ENCODE measurements around the gene MSANTD3. TPM values are rescaled to one million over a fixed set of nuclear protein-coding genes. Genes with fewer than 3 reads are reported as not detected.

The MSANTD3 gene
- total and polyA plus RNA-seq, 2 of the 13 experiments (the other 11 are each of a cell fraction or from before 2014, with no cell fraction given): 10.1 to 19.2 TPM

DNA sequence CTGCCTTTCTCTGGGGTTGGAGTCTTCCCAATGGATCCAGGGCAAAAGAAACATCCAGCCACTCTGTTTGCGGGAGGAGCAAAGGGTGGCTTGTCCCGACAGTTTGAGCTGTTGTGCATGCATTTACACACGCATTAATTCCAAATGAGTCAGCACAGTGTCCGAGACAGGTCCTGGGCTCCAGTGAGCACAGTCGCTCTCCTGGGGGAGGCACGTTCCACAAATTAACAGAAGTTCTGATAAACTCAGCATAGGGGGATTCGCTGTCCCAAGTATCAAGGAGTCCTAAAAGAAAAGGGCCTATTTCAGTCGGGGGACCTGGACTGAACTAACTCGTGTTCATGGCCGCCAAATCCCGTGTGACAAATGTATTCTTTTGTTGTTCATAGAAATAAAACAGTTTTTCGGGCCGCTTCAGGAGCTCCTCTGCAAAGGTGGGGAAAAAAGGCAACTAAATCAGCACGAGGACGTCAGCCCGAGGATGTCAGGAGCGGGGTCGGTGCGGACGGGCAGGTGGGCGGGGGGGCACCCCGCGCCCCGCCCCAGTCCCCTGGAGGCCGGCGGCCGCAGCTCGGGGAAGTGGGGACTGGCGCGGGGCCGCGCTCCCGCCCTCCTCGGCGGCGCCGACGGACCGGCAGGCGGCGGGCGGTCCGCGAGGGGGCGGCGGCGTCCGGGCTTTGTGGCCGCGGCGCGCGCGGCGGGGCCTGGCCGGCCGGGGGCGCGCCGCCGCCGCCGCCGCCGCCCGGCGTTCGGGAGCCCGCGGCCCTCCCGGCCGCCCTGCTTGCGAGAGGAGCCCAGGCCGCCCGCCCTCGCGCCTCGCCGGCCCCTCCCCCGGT is at the start of gene MSANTD3 (continued):
- TF ChIP-seq ATF1 (CRISPR knock-in tag; IDR thresholded peaks at IDR 0.05) (no peak), NAIF1 (CRISPR knock-in tag; IDR thresholded peaks at IDR 0.05; ENCODE audit: borderline replicate concordance) (no peak), ZNF282 (IDR thresholded peaks at IDR 0.05; ENCODE audit: partially characterized antibody) (no peak), NKX3-1 (CRISPR knock-in tag; IDR thresholded peaks at IDR 0.05) (no peak), ATF7 (IDR thresholded peaks at IDR 0.05) (no peak), ATF7 (CRISPR knock-in tag; IDR thresholded peaks at IDR 0.05) (no peak), SKI (IDR thresholded peaks at IDR 0.05; ENCODE audit: partially characterized antibody) (peak; percentile 23), MIER2 (CRISPR knock-in tag; IDR thresholded peaks at IDR 0.05) (no peak), NR2F1 (CRISPR knock-in tag; IDR thresholded peaks at IDR 0.05) (no peak), ISX (CRISPR knock-in tag; conservative IDR thresholded peaks at IDR 0.05) (no peak), NR1H2 (CRISPR knock-in tag; IDR thresholded peaks at IDR 0.05; ENCODE audit: borderline replicate concordance, low read depth) (no peak), RAD51 (IDR thresholded peaks at IDR 0.05; ENCODE audit: borderline replicate concordance) (no peak), ZNF460 (CRISPR knock-in tag; IDR thresholded peaks at IDR 0.05; ENCODE audit: borderline replicate concordance) (no peak), KLF13 (CRISPR knock-in tag; IDR thresholded peaks at IDR 0.05) (no peak), DNMT3B (CRISPR knock-in tag; conservative IDR thresholded peaks at IDR 0.05) (no peak), ZNF232 (CRISPR knock-in tag; IDR thresholded peaks at IDR 0.05; ENCODE audit: borderline replicate concordance) (no peak), ZNF777 (CRISPR knock-in tag; IDR thresholded peaks at IDR 0.05) (no peak), NCOA2 (CRISPR knock-in tag; IDR thresholded peaks at IDR 0.05) (no peak)
- TF ChIP-seq, protein P1, sequence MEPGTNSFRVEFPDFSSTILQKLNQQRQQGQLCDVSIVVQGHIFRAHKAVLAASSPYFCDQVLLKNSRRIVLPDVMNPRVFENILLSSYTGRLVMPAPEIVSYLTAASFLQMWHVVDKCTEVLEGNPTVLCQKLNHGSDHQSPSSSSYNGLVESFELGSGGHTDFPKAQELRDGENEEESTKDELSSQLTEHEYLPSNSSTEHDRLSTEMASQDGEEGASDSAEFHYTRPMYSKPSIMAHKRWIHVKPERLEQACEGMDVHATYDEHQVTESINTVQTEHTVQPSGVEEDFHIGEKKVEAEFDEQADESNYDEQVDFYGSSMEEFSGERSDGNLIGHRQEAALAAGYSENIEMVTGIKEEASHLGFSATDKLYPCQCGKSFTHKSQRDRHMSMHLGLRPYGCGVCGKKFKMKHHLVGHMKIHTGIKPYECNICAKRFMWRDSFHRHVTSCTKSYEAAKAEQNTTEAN (CRISPR knock-in tag; conservative IDR thresholded peaks at IDR 0.05): peak; percentile 89
- TF ChIP-seq, protein P2, sequence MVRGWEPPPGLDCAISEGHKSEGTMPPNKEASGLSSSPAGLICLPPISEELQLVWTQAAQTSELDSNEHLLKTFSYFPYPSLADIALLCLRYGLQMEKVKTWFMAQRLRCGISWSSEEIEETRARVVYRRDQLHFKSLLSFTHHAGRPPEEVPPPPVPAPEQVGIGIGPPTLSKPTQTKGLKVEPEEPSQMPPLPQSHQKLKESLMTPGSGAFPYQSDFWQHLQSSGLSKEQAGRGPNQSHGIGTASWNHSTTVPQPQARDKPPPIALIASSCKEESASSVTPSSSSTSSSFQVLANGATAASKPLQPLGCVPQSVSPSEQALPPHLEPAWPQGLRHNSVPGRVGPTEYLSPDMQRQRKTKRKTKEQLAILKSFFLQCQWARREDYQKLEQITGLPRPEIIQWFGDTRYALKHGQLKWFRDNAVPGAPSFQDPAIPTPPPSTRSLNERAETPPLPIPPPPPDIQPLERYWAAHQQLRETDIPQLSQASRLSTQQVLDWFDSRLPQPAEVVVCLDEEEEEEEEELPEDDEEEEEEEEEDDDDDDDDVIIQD (CRISPR knock-in tag; IDR thresholded peaks at IDR 0.05; ENCODE audit: low read depth): no peak
- TF ChIP-seq, protein P3, sequence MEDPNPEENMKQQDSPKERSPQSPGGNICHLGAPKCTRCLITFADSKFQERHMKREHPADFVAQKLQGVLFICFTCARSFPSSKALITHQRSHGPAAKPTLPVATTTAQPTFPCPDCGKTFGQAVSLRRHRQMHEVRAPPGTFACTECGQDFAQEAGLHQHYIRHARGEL (CRISPR knock-in tag; IDR thresholded peaks at IDR 0.05): no peak
- TF ChIP-seq, protein P4, sequence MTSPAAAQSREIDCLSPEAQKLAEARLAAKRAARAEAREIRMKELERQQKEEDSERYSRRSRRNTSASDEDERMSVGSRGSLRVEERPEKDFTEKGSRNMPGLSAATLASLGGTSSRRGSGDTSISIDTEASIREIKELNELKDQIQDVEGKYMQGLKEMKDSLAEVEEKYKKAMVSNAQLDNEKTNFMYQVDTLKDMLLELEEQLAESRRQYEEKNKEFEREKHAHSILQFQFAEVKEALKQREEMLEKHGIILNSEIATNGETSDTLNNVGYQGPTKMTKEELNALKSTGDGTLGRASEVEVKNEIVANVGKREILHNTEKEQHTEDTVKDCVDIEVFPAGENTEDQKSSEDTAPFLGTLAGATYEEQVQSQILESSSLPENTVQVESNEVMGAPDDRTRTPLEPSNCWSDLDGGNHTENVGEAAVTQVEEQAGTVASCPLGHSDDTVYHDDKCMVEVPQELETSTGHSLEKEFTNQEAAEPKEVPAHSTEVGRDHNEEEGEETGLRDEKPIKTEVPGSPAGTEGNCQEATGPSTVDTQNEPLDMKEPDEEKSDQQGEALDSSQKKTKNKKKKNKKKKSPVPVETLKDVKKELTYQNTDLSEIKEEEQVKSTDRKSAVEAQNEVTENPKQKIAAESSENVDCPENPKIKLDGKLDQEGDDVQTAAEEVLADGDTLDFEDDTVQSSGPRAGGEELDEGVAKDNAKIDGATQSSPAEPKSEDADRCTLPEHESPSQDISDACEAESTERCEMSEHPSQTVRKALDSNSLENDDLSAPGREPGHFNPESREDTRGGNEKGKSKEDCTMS (CRISPR knock-in tag; conservative IDR thresholded peaks at IDR 0.05): no peak
- TF ChIP-seq, protein P5, sequence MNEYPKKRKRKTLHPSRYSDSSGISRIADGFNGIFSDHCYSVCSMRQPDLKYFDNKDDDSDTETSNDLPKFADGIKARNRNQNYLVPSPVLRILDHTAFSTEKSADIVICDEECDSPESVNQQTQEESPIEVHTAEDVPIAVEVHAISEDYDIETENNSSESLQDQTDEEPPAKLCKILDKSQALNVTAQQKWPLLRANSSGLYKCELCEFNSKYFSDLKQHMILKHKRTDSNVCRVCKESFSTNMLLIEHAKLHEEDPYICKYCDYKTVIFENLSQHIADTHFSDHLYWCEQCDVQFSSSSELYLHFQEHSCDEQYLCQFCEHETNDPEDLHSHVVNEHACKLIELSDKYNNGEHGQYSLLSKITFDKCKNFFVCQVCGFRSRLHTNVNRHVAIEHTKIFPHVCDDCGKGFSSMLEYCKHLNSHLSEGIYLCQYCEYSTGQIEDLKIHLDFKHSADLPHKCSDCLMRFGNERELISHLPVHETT (CRISPR knock-in tag; conservative IDR thresholded peaks at IDR 0.05): no peak; the same call in 1 of the 2 replicates
